H9 (cell line): ENCODE measurements around the gene TMEFF2. TPM values are rescaled to one million over a fixed set of nuclear protein-coding genes. Genes with fewer than 3 reads are reported as not detected.

Experiments used
- DNase-seq: peaks from one replicate; pipeline ENCODE4 v3.0.0-alpha.2; 2017
- H2AFZ ChIP-seq: one replicate; pipeline ENCODE4 v1.6.1; 2013; ENCODE audit warnings: mild to moderate bottlenecking, low read length, control low read depth, moderate library complexity
- H2AK5ac ChIP-seq: 2 replicates; pipeline ENCODE4 v1.6.1; 2013; ENCODE audit warnings: low read length, control low read depth, mixed read lengths; ENCODE audit not compliant: insufficient read length
- H2BK120ac ChIP-seq: one replicate; pipeline ENCODE4 v1.6.1; 2013; ENCODE audit warnings: low read depth, mild to moderate bottlenecking, low read length, control low read depth, inconsistent platforms; ENCODE audit not compliant: poor library complexity, severe bottlenecking
- H2BK12ac ChIP-seq: 2 replicates; pipeline ENCODE4 v1.6.1; 2013; ENCODE audit warnings: low read length, control low read depth, mixed read lengths, low read depth; ENCODE audit not compliant: insufficient read length
- H2BK15ac ChIP-seq: 2 replicates; pipeline ENCODE4 v1.6.1; 2013; ENCODE audit warnings: low read depth, low read length, control low read depth
- H2BK20ac ChIP-seq: one replicate; pipeline ENCODE4 v1.6.1; 2013; ENCODE audit warnings: low read depth, mild to moderate bottlenecking, low read length, control low read depth, inconsistent platforms; ENCODE audit not compliant: poor library complexity, severe bottlenecking
- H2BK5ac ChIP-seq: 2 replicates; pipeline ENCODE4 v1.6.1; 2013; ENCODE audit warnings: low read length, control low read depth, mixed read lengths; ENCODE audit not compliant: insufficient read length
- H3K14ac ChIP-seq: 2 replicates; pipeline ENCODE4 v1.6.1; 2013; ENCODE audit warnings: low read length, control low read depth; ENCODE audit not compliant: insufficient read depth
- H3K18ac ChIP-seq: 2 replicates; pipeline ENCODE4 v1.6.1; 2013; ENCODE audit warnings: low read depth, mild to moderate bottlenecking, mixed read lengths, low read length, control low read depth; ENCODE audit not compliant: insufficient read length
- H3K23ac ChIP-seq: 2 replicates; pipeline ENCODE4 v1.6.1; 2013; ENCODE audit warnings: low read length, control low read depth, mixed read lengths, low read depth; ENCODE audit not compliant: insufficient read length
- H3K23me2 ChIP-seq: 2 replicates; pipeline ENCODE4 v1.6.1; 2013; ENCODE audit warnings: low read depth, mild to moderate bottlenecking, mixed read lengths, low read length, control low read depth; ENCODE audit not compliant: insufficient read length, poor library complexity, severe bottlenecking
- H3K27ac ChIP-seq: 2 replicates; pipeline ENCODE4 v1.5.1; 2013; ENCODE audit warnings: low read length, control low read depth, mixed read lengths, low read depth; ENCODE audit not compliant: insufficient read length
- H3K27me3 ChIP-seq: 2 replicates; pipeline ENCODE4 v1.6.1; 2013; ENCODE audit warnings: low read length, control low read depth, inconsistent platforms; ENCODE audit not compliant: insufficient read depth
- H3K4ac ChIP-seq: 2 replicates; pipeline ENCODE4 v1.6.1; 2013; ENCODE audit warnings: low read depth, mild to moderate bottlenecking, control low read depth, inconsistent platforms, low read length, moderate library complexity
- H3K4me1 ChIP-seq: 2 replicates; pipeline ENCODE4 v1.6.1; 2013; ENCODE audit warnings: low read length, control low read depth, inconsistent platforms; ENCODE audit not compliant: insufficient read depth
- H3K4me2 ChIP-seq: 2 replicates; pipeline ENCODE4 v1.6.1; 2013; ENCODE audit warnings: low read length, control low read depth, mixed read lengths; ENCODE audit not compliant: insufficient read length, insufficient read depth
- H3K56ac ChIP-seq: 2 replicates; pipeline ENCODE4 v1.6.1; 2013; ENCODE audit warnings: low read depth, mild to moderate bottlenecking, mixed read lengths, low read length, control low read depth; ENCODE audit not compliant: insufficient read length
- H3K79me1 ChIP-seq: 2 replicates; pipeline ENCODE4 v1.6.1; 2013; ENCODE audit warnings: low read depth, mild to moderate bottlenecking, moderate library complexity, low read length, control low read depth, inconsistent platforms; ENCODE audit not compliant: insufficient read depth, poor library complexity, severe bottlenecking
- H3K79me2 ChIP-seq: 2 replicates; pipeline ENCODE4 v1.6.1; 2013; ENCODE audit warnings: low read length, control low read depth, inconsistent platforms; ENCODE audit not compliant: insufficient read depth
- H3K9ac ChIP-seq: 2 replicates; pipeline ENCODE4 v1.6.1; 2013; ENCODE audit warnings: low read length, control low read depth, mixed read lengths; ENCODE audit not compliant: insufficient read length; ENCODE audit errors: extremely low read depth
- H3K9me3 ChIP-seq: one replicate; pipeline ENCODE4 v1.6.1; 2013; ENCODE audit warnings: low read depth, low read length, inconsistent platforms; ENCODE audit not compliant: control insufficient read depth
- H3T11ph ChIP-seq: one replicate; pipeline ENCODE4 v1.6.1; 2013; ENCODE audit warnings: mild to moderate bottlenecking, low read length, control low read depth, inconsistent platforms
- H4K20me1 ChIP-seq: one replicate; pipeline ENCODE4 v1.6.1; 2013; ENCODE audit not compliant: control insufficient read depth, insufficient read length, insufficient read depth
- H4K5ac ChIP-seq: 2 replicates; pipeline ENCODE4 v1.6.1; 2013; ENCODE audit warnings: low read depth, mild to moderate bottlenecking, mixed read lengths, low read length, control low read depth; ENCODE audit not compliant: insufficient read length
- H4K8ac ChIP-seq: replicated peaks from 2 replicates; pipeline ENCODE4 v1.6.1; 2013; ENCODE audit warnings: low read length, control low read depth, mixed read lengths, low read depth; ENCODE audit not compliant: insufficient read length
- H4K91ac ChIP-seq: 2 replicates; pipeline ENCODE4 v1.6.1; 2013; ENCODE audit warnings: low read depth, mild to moderate bottlenecking, moderate library complexity, mixed read lengths, low read length, control low read depth; ENCODE audit not compliant: insufficient read length
- H3K27ac Mint-ChIP-seq, 3 experiments: 2 replicates in 2 of 3; 3 replicates in 1 of 3; pipeline ENCODE4 v1.8.0; 2020 to 2021; ENCODE audit warnings: mixed read lengths in 3 of 3, mild to moderate bottlenecking in 1 of 3, moderate library complexity in 1 of 3
- H3K27me3 Mint-ChIP-seq: 2 replicates; pipeline ENCODE4 v1.8.0; 2021; ENCODE audit warnings: low read depth, mild to moderate bottlenecking, moderate library complexity, mixed read lengths
- H3K36me3 Mint-ChIP-seq, 3 experiments: 2 replicates in 2 of 3; 3 replicates in 1 of 3; pipeline ENCODE4 v1.8.0; 2020 to 2021; ENCODE audit warnings: low read depth in 3 of 3, mixed read lengths in 3 of 3; ENCODE audit not compliant: insufficient read depth in 1 of 3
- H3K4me1 Mint-ChIP-seq, 2 experiments: 2 replicates each; pipeline ENCODE4 v1.8.0; 2020; ENCODE audit warnings: mixed read lengths in 2 of 2
- H3K4me3 Mint-ChIP-seq, 2 experiments: 2 replicates in 1 of 2; 3 replicates in 1 of 2; pipeline ENCODE4 v1.8.0; 2020 to 2021; ENCODE audit warnings: mild to moderate bottlenecking in 2 of 2, mixed read lengths in 2 of 2, moderate library complexity in 1 of 2
- H3K9me3 Mint-ChIP-seq, 2 experiments: 2 replicates in 1 of 2; 3 replicates in 1 of 2; pipeline ENCODE4 v1.8.0; 2020; ENCODE audit warnings: mild to moderate bottlenecking in 2 of 2, mixed read lengths in 2 of 2, moderate library complexity in 1 of 2
- WGBS: extraction: QIAGEN DNeasy Blood & Tissue Kit; methylation state at CpG from one replicate; pipeline ENCODE4 v1.1.7; 2013; ENCODE audit warnings: missing lambda C conversion rate, low lambda C conversion rate, mixed read lengths; ENCODE audit not compliant: insufficient read length; ENCODE audit errors: extremely low coverage; 5-methylcytosine and 5-hydroxymethylcytosine counted together
- total RNA-seq: library from RNA; stranded (reverse); gene quantifications from 2 replicates; pipeline ENCODE4 v1.2.1, GENCODE V29; 2021
- TF ChIP-seq, protein P1 (sequence below): fragments of 200-600 bp; sonication (generic); conservative IDR thresholded peaks from 3 replicates; pipeline ENCODE4 v1.8.0; 2021; ENCODE audit warnings: antibody characterized with exemption, mild to moderate bottlenecking

TMEFF2 gene
- total RNA-seq, 1 experiment from 2014 or later = 0.39 TPM

DNA sequence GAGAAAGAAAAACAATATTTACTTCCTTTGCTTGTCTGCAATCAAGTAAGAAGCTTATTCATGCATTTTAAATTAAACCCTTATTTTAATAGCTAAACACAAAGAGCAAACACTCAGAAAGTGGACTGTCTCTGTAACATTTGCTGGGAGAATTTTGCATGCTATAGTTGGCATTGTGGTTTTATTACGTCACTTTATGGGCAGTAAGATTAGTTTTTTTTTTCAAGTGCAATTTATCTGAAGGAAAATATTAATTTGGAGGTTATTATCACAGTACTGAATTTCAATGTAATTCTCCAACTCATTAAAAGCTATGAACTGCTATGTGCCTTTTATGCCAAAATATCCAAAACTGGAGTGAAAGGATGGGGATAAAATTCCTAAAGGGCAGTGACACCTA, 103.3 kb downstream of the TMEFF2 start:
- H3K4me2 ChIP-seq = no peak overlapping the region
- TF ChIP-seq, protein P1, sequence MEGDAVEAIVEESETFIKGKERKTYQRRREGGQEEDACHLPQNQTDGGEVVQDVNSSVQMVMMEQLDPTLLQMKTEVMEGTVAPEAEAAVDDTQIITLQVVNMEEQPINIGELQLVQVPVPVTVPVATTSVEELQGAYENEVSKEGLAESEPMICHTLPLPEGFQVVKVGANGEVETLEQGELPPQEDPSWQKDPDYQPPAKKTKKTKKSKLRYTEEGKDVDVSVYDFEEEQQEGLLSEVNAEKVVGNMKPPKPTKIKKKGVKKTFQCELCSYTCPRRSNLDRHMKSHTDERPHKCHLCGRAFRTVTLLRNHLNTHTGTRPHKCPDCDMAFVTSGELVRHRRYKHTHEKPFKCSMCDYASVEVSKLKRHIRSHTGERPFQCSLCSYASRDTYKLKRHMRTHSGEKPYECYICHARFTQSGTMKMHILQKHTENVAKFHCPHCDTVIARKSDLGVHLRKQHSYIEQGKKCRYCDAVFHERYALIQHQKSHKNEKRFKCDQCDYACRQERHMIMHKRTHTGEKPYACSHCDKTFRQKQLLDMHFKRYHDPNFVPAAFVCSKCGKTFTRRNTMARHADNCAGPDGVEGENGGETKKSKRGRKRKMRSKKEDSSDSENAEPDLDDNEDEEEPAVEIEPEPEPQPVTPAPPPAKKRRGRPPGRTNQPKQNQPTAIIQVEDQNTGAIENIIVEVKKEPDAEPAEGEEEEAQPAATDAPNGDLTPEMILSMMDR = no peak
- no CpG with 5 or more reads among the region's 1 CpG for WGBS

More for the DNA sequence above, 103.3 kb downstream of the TMEFF2 start:
- H3K79me1 ChIP-seq = no peaks in the 10 kb centered on the region
- H4K91ac ChIP-seq = no peak overlapping the region
- H3K9me3 ChIP-seq = no peaks in the 10 kb centered on the region
- no peak overlapping the region for H3T11ph ChIP-seq
- no peak overlapping the region for H4K5ac ChIP-seq
- Mint-ChIP-seq H3K27ac (no peak overlapping the region; a peak in 1 of 7 replicates), H3K4me1 (peaks cover 10 to 12% of the 10 kb centered on the region in 2 experiments), H3K9me3 (no peaks in the 10 kb centered on the region), H3K36me3 (no peaks in the 10 kb centered on the region), H3K4me3 (no peak overlapping the region), H3K27me3 (no peaks in the 10 kb centered on the region)
- no peak overlapping the region for H2AFZ ChIP-seq
- peaks cover 6% of the 10 kb centered on the region; the same call in 1 of the 2 replicates for H3K4me1 ChIP-seq
- H2BK120ac ChIP-seq = no peak overlapping the region
- H3K23ac ChIP-seq = no peak overlapping the region
- no peak for DNase-seq
- no peak overlapping the region for H3K27ac ChIP-seq
- H3K14ac ChIP-seq = no peak overlapping the region
- H4K20me1 ChIP-seq = no peaks in the 10 kb centered on the region
- H2BK5ac ChIP-seq = no peak overlapping the region
- H3K27me3 ChIP-seq = no peaks in the 10 kb centered on the region
- H3K79me2 ChIP-seq = no peaks in the 10 kb centered on the region
- no peak overlapping the region for H2BK15ac ChIP-seq
- H3K4ac ChIP-seq = no peak overlapping the region
- no peak overlapping the region for H3K18ac ChIP-seq
- H2BK12ac ChIP-seq = no peak overlapping the region
- no peak overlapping the region for H2AK5ac ChIP-seq
- H4K8ac ChIP-seq = no peak overlapping the region
- no peak overlapping the region for H2BK20ac ChIP-seq
- H3K9ac ChIP-seq = no peak overlapping the region
- no peaks in the 10 kb centered on the region for H3K23me2 ChIP-seq
- no peak overlapping the region for H3K56ac ChIP-seq
